ENCODE measurements around the gene ZSCAN5B. TPM values are rescaled to one million over a fixed set of nuclear protein-coding genes. Genes with fewer than 3 reads are reported as not detected.
"Not testable (repeated sequence)": the region's sequence is repeated elsewhere in the genome, so short reads cannot be mapped to it uniquely, and the experiment has no call there.

The ZSCAN5B gene
- total and polyA plus RNA-seq, 2 of the 8 experiments (the other 6 are each of a cell fraction or from before 2014, with no cell fraction given), result not detected

DNA sequence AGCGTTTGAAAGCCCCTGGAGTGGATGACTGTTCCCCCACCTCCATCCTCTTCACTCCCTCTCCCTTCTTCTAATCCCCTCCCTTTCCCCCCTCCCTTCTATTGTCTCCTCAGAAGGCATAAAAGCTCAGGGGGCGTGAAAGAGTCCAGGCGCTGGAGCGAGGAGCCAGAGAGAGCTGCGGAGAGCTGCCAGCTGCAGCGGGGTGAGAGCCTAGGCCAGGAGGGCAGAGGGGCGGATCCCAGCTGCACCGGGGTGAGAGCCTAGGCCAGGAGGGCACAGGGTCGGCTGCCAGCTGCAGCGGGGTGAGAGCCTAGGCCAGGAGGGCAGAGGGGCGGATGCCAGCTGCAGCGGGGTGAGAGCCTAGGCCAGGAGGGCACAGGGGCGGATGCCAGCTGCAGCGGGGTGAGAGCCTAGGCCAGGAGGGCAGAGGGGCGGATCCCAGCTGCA is 21.7 kb downstream of the ZSCAN5B start, which contains the start of gene GALP:
Gene GALP (plus strand): TSS at position 148 of the 447 bp plus-strand sequence. CDS start 1,101 bp downstream, outside the sequence.
- CTCF ChIA-PET (ENCODE audit: partially characterized antibody), result interaction anchor here (0.5 to 13.8 kb wide), 15 partner anchors 9 to 929 kb away, joined by 3 to 137 read pairs (median 4); partner anchors contain the start of genes EDDM13 and ZNF784
- not testable (repeated sequence) for H2BK15ac ChIP-seq (ENCODE audit: low read length)

More for the DNA sequence above, 21.7 kb downstream of the ZSCAN5B start, which contains the start of gene GALP:
- H3K36me3 ChIP-seq (ENCODE audit: control insufficient read depth in 2 of 4, insufficient read depth in 4 of 4, low read length in 3 of 4); H3K9ac ChIP-seq (replicated peaks in 1 of 4; ENCODE audit: extremely low read depth in 1 of 4, low read depth in 3 of 4, low read length in 3 of 4); H3K23me2 ChIP-seq (ENCODE audit: low read depth, low read length); H2BK5ac ChIP-seq (ENCODE audit: low read depth, low read length); H3K14ac ChIP-seq (ENCODE audit: insufficient read length); H4K91ac ChIP-seq (replicated peaks; ENCODE audit: insufficient read length, low read length); FAIRE-seq; DNase-seq (ENCODE audit: low read depth in 1 of 2, low spot score in 2 of 2); H3K4me1 ChIP-seq (replicated peaks in 1 of 4; ENCODE audit: control insufficient read depth in 3 of 4, insufficient read depth in 4 of 4, low read length in 3 of 4); H3K18ac ChIP-seq (ENCODE audit: extremely low read depth, low read length); H4K8ac ChIP-seq (ENCODE audit: extremely low read depth, insufficient read depth, low read length); H3K27ac ChIP-seq (ENCODE audit: low read depth, low read length); H3K79me1 ChIP-seq (ENCODE audit: low read depth, low read length); H3K79me2 ChIP-seq (ENCODE audit: control insufficient read depth in 1 of 2, insufficient read depth in 2 of 2, low read length in 2 of 2); H2BK120ac ChIP-seq (replicated peaks; ENCODE audit: low read depth, low read length); H3K4me3 ChIP-seq (ENCODE audit: extremely low read depth in 1 of 4, insufficient read depth in 2 of 4, low read depth in 3 of 4, low read length in 4 of 4); H2BK20ac ChIP-seq (ENCODE audit: low read length); H2AK5ac ChIP-seq (ENCODE audit: low read depth, low read length); H3K4me2 ChIP-seq (ENCODE audit: insufficient read depth in 1 of 2, low read depth in 2 of 2, low read length in 2 of 2); H4K20me1 ChIP-seq (replicated peaks in 1 of 2; ENCODE audit: control insufficient read depth in 1 of 2, insufficient read depth in 2 of 2, low read length in 2 of 2); H3K4ac ChIP-seq (replicated peaks; ENCODE audit: insufficient read length, low read depth, low read length); H2BK12ac ChIP-seq (ENCODE audit: low read depth, low read length); H3K23ac ChIP-seq (ENCODE audit: insufficient read length); H3K56ac ChIP-seq (replicated peaks; ENCODE audit: insufficient read length, low read depth, low read length); H3K27me3 ChIP-seq (replicated peaks in 1 of 4; ENCODE audit: control insufficient read depth in 3 of 4, extremely low read depth in 1 of 4, insufficient read depth in 3 of 4, low read length in 3 of 4); H3K9me3 ChIP-seq (ENCODE audit: insufficient read depth in 2 of 2, low read depth in 1 of 2, low read length in 1 of 2); POLR2A ChIA-PET (ENCODE audit: partially characterized antibody); H4K5ac ChIP-seq (ENCODE audit: insufficient read length, low read depth, low read length): not testable (repeated sequence)
- peak within 1 kb of the TSS; percentile 79; the same call in 1 of the 2 replicates for H2AFZ ChIP-seq (ENCODE audit: low read length)
- 71% methylated on average over 15 of the region's 15 CpGs; no CpG with 5 or more reads in 1 of the 2 experiments for WGBS, 2 experiments (ENCODE audit: extremely low coverage in 1 of 2, insufficient coverage in 1 of 2, insufficient read length in 1 of 2, insufficient replicate concordance in 2 of 2, low coverage in 1 of 2, low lambda C conversion rate in 2 of 2, missing lambda C conversion rate in 1 of 2)

Data from H1 (cell line).